Suprapubic skin (tissue), 4 donors: ENCODE measurements around the gene CDPF1. TPM values are rescaled to one million over a fixed set of nuclear protein-coding genes. Genes with fewer than 3 reads are reported as not detected.
A peak's percentile ranks its signal among the peaks of the same experiment; 100 is the strongest.
"Not testable (repeated sequence)": the region's sequence is repeated elsewhere in the genome, so short reads cannot be mapped to it uniquely, and the experiment has no call there.

ENCODE experiments used
- DNase-seq, 2 donors: peaks; one replicate each; pipeline ENCODE4 v3.0.0-alpha.2; 2019; ENCODE audit warnings: low spot score in 2 of 2
- H3K27ac ChIP-seq: fragments of 200-600 bp; sonication (generic); one replicate; pipeline ENCODE4 v1.5.1; 2019
- H3K27me3 ChIP-seq: fragments of 200-600 bp; sonication (generic); one replicate; pipeline ENCODE4 v1.5.1; 2019
- H3K36me3 ChIP-seq: fragments of 200-600 bp; sonication (generic); one replicate; pipeline ENCODE4 v1.5.1; 2019
- H3K4me1 ChIP-seq: fragments of 200-600 bp; sonication (generic); one replicate; pipeline ENCODE4 v1.5.1; 2019
- H3K4me3 ChIP-seq: fragments of 200-600 bp; sonication (generic); one replicate; pipeline ENCODE4 v1.5.1; 2019; ENCODE audit warnings: mild to moderate bottlenecking
- H3K9me3 ChIP-seq: fragments of 200-600 bp; sonication (generic); one replicate; pipeline ENCODE4 v1.5.1; 2019
- CTCF ChIP-seq, 2 donors: fragments of 200-600 bp in 1 of 2; fragments of 450-650 bp in 1 of 2; sonication (generic) in 1 of 2; IDR thresholded peaks; one replicate each; pipeline ENCODE4 v1.5.1; 2016 to 2019; ENCODE audit warnings: antibody characterized with exemption in 2 of 2, mild to moderate bottlenecking in 1 of 2, moderate library complexity in 1 of 2
- EP300 ChIP-seq: sonication (generic); formaldehyde crosslinking; IDR thresholded peaks from one replicate; pipeline ENCODE4 v1.6.1; 2017; ENCODE audit warnings: antibody characterized with exemption
- POLR2A ChIP-seq, 2 donors: fragments of 450-650 bp; IDR thresholded peaks; one replicate each; pipeline ENCODE4 v1.6.1; 2017; ENCODE audit warnings: antibody characterized with exemption in 2 of 2, mild to moderate bottlenecking in 2 of 2, moderate library complexity in 2 of 2
- POLR2AphosphoS5 ChIP-seq, 3 donors: sonication (generic); formaldehyde crosslinking; IDR thresholded peaks; one replicate each; pipeline ENCODE4 v1.6.1; 2017; ENCODE audit warnings: antibody characterized with exemption in 3 of 3
- WGBS: methylation state at CpG from one replicate; pipeline ENCODE4 v1.1.5; 2018; 5-methylcytosine and 5-hydroxymethylcytosine counted together
- total RNA-seq, 4 donors: library from RNA; depleted of rRNA; stranded (reverse); fragments of >200 nt; gene quantifications; one replicate each; pipeline ENCODE4 v1.1.0, GENCODE V29; 2016

CDPF1 gene
- total RNA-seq, 4 donors from 2014 or later: 3.9 to 13.4 (median 9.5) TPM

GRCh38 chr22:46267431-46268279 lies 17.6 kb upstream of the CDPF1 start, which contains the start of gene TTC38:
TTC38 (plus strand) TSS chr22:46268008; CDS start chr22:46268040, 32 bp downstream.
- Histone ChIP-seq H3K27ac (peak within 1 kb of the TSS; percentile 20), H3K9me3 (no peaks in the 10 kb centered on the region), H3K36me3 (peaks cover 4% of the 10 kb centered on the region), H3K4me1 (peaks cover 25% of the 10 kb centered on the region), H3K27me3 (no peaks in the 10 kb centered on the region), H3K4me3 (peak within 1 kb of the TSS; percentile 61)
- TF ChIP-seq EP300: no peak
- TF ChIP-seq POLR2AphosphoS5 (IDR thresholded peaks at IDR 0.05): no peak
- no peak for TF ChIP-seq POLR2A (IDR thresholded peaks at IDR 0.05)
- TF ChIP-seq CTCF (IDR thresholded peaks at IDR 0.05): no peak
- 1% methylated on average over 18 of the region's 74 CpGs for WGBS
- peak; percentile 93 to 95 for DNase-seq

GRCh38 chr22:46265627-46266026 lies 15.5 kb upstream of the CDPF1 start:
- H3K36me3 ChIP-seq, H3K27me3 ChIP-seq, H3K9me3 ChIP-seq, H3K4me3 ChIP-seq, H3K27ac ChIP-seq: not testable (repeated sequence)
- 81% methylated on average over 4 of the region's 4 CpGs for WGBS
- peaks cover 28% of the 10 kb centered on the region for H3K4me1 ChIP-seq
- peak in 1 of 2 donors; percentile 54 for DNase-seq

- not testable (repeated sequence) for H3K27me3 ChIP-seq, H3K36me3 ChIP-seq, H3K9me3 ChIP-seq, H3K27ac ChIP-seq, DNase-seq, H3K4me3 ChIP-seq
- peaks cover 28% of the 10 kb centered on the region for H3K4me1 ChIP-seq
- WGBS: 98% methylated on average over 6 of the region's 6 CpGs
Observed at GRCh38 chr22:46264520-46264919, 14.4 kb upstream of the CDPF1 start.

GRCh38 chr22:46263216-46263590 lies 13.1 kb upstream of the CDPF1 start, which contains the start of gene PKDREJ:
PKDREJ (minus strand) TSS chr22:46263343; CDS start chr22:46263322, 21 bp downstream.
- H3K9me3 ChIP-seq: no peaks in the 10 kb centered on the region
- H3K4me3 ChIP-seq: peak within 1 kb of the TSS; percentile 46
- no peaks in the 10 kb centered on the region for H3K36me3 ChIP-seq
- WGBS: 63% methylated on average over 8 of the region's 30 CpGs
- DNase-seq: no peak
- peaks cover 17% of the 10 kb centered on the region for H3K4me1 ChIP-seq
- TF ChIP-seq POLR2AphosphoS5 (IDR thresholded peaks at IDR 0.05): no peak
- no peak for TF ChIP-seq POLR2A (IDR thresholded peaks at IDR 0.05)
- TF ChIP-seq CTCF (IDR thresholded peaks at IDR 0.05): no peak
- TF ChIP-seq EP300: no peak
- H3K27ac ChIP-seq: no peak within 1 kb of the TSS
- peaks cover 4% of the 10 kb centered on the region for H3K27me3 ChIP-seq

- WGBS: no CpG with 5 or more reads among the region's 109 CpGs
- peaks cover 4% of the 10 kb centered on the region for H3K27me3 ChIP-seq
- TF ChIP-seq POLR2A (IDR thresholded peaks at IDR 0.05): no peak
- peak in 1 of 2 donors; percentile 15 for TF ChIP-seq CTCF (IDR thresholded peaks at IDR 0.05)
- no peak overlapping the region for H3K27ac ChIP-seq
- H3K4me1 ChIP-seq: peaks cover 16% of the 10 kb centered on the region
- no peaks in the 10 kb centered on the region for H3K36me3 ChIP-seq
- no peaks in the 10 kb centered on the region for H3K9me3 ChIP-seq
- H3K4me3 ChIP-seq: peak overlapping the region; percentile 46
- DNase-seq: peak in 1 of 2 donors; percentile 89
Observed at GRCh38 chr22:46262449-46263215, 12.5 kb upstream of the CDPF1 start.

- peaks cover 8% of the 10 kb centered on the region for H3K4me1 ChIP-seq
- H3K9me3 ChIP-seq: no peaks in the 10 kb centered on the region
- DNase-seq: no peak
- WGBS: 84% methylated on average over 6 of the region's 6 CpGs
- H3K36me3 ChIP-seq: no peaks in the 10 kb centered on the region
- H3K27ac ChIP-seq: no peak overlapping the region
- peaks cover 4% of the 10 kb centered on the region for H3K27me3 ChIP-seq
- no peak for TF ChIP-seq CTCF (IDR thresholded peaks at IDR 0.05)
- no peak for TF ChIP-seq EP300
- no peak for TF ChIP-seq POLR2AphosphoS5 (IDR thresholded peaks at IDR 0.05)
- TF ChIP-seq POLR2A (IDR thresholded peaks at IDR 0.05): no peak
- no peak overlapping the region for H3K4me3 ChIP-seq
Observed at GRCh38 chr22:46260038-46260437, 9.9 kb upstream of the CDPF1 start.
